ENCODE data around the gene RTCB. TPM values are rescaled to one million over a fixed set of nuclear protein-coding genes. Genes with fewer than 3 reads are reported as not detected.
A peak's percentile ranks its signal among the peaks of the same experiment; 100 is the strongest.

Gene RTCB
- total RNA-seq, 1 donor from 2014 or later = 165 TPM

DNA sequence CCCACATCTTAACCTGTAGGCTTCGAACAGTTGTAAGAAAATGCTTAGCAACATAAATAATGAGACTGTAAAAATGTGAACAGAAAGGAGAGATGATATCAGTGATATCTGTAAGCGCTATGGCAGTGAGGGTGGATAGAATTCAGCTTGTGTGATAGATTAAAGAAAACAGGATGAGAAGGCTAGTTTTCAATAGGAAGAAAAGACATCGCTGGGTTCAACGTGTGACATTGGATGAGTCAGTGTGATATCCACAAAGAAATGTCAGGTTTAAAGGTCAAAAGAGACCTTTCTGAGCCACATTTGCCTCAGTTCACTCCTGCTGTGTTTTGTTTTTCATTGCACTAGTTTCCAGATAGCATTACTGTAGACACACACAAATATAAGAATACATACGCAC, 68.1 kb downstream of the RTCB start:
- Histone ChIP-seq H3K27me3 (ENCODE audit: control insufficient read depth, insufficient read depth, low read length) (peaks cover 3% of the 10 kb centered on the region), H3K36me3 (ENCODE audit: control insufficient read depth, insufficient read depth, low read length) (no peaks in the 10 kb centered on the region), H3K4me3 (ENCODE audit: low read depth, low read length) (no peak overlapping the region)
- TF ChIP-seq, protein P1, sequence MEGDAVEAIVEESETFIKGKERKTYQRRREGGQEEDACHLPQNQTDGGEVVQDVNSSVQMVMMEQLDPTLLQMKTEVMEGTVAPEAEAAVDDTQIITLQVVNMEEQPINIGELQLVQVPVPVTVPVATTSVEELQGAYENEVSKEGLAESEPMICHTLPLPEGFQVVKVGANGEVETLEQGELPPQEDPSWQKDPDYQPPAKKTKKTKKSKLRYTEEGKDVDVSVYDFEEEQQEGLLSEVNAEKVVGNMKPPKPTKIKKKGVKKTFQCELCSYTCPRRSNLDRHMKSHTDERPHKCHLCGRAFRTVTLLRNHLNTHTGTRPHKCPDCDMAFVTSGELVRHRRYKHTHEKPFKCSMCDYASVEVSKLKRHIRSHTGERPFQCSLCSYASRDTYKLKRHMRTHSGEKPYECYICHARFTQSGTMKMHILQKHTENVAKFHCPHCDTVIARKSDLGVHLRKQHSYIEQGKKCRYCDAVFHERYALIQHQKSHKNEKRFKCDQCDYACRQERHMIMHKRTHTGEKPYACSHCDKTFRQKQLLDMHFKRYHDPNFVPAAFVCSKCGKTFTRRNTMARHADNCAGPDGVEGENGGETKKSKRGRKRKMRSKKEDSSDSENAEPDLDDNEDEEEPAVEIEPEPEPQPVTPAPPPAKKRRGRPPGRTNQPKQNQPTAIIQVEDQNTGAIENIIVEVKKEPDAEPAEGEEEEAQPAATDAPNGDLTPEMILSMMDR (IDR thresholded peaks at IDR 0.05; ENCODE audit: insufficient read depth, low read length, severe bottlenecking) = no peak
- DNase-seq (ENCODE audit: low read depth) (no peak), FAIRE-seq (no peak)

GRCh38 chr22:32342977-32343376, 69.1 kb downstream of the RTCB start:
- TF ChIP-seq, protein P1 (IDR thresholded peaks at IDR 0.05; ENCODE audit: insufficient read depth, low read length, severe bottlenecking) = no peak
- FAIRE-seq = no peak
- Histone ChIP-seq H3K36me3 (ENCODE audit: control insufficient read depth, insufficient read depth, low read length) (no peaks in the 10 kb centered on the region), H3K27me3 (ENCODE audit: control insufficient read depth, insufficient read depth, low read length) (peaks cover 3% of the 10 kb centered on the region), H3K4me3 (ENCODE audit: low read depth, low read length) (no peak overlapping the region)
- no peak for DNase-seq (ENCODE audit: low read depth)

DNA sequence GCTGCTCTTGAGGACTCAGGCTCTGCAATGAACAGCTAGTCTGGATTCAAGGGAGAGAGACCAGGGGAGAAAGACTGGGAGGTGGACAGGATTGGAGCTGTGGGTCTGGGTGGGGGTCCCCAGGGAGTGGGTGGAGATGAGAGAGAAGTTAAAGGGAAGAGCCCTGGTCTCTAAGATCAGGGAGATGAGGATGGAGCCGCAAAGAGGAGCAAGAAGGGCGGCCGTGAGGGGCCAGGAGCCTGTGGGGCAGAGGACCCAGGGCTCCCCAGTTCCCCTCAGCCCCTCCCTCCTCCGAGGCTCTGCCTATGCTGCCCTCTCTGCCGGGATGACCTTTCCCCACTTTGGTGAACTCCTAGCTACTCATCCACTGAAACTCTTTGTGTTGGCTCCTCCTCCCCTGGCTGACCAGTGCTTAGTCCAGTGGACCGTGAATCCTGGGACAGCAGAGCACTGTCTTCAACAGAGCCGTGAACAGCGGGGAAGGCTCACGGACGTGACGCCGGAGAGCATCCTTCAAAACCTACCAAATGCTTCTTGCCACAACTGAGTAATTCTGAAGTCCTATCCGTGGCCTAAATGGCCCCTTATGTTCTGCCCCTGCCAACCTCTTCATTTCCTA, 70.8 kb downstream of the RTCB start:
- no peak for DNase-seq (ENCODE audit: low read depth)
- TF ChIP-seq, protein P1 (IDR thresholded peaks at IDR 0.05; ENCODE audit: insufficient read depth, low read length, severe bottlenecking) = no peak
- H3K4me3 ChIP-seq (ENCODE audit: low read depth, low read length) = no peak overlapping the region
- no peaks in the 10 kb centered on the region for H3K36me3 ChIP-seq (ENCODE audit: control insufficient read depth, insufficient read depth, low read length)
- no peak for FAIRE-seq
- peaks cover 3% of the 10 kb centered on the region for H3K27me3 ChIP-seq (ENCODE audit: control insufficient read depth, insufficient read depth, low read length)

- H3K36me3 ChIP-seq (ENCODE audit: control insufficient read depth, insufficient read depth, low read length) = no peaks in the 10 kb centered on the region
- FAIRE-seq = no peak
- peaks cover 3% of the 10 kb centered on the region for H3K27me3 ChIP-seq (ENCODE audit: control insufficient read depth, insufficient read depth, low read length)
- TF ChIP-seq, protein P1 (IDR thresholded peaks at IDR 0.05; ENCODE audit: insufficient read depth, low read length, severe bottlenecking) = no peak
- H3K4me3 ChIP-seq (ENCODE audit: low read depth, low read length) = no peak overlapping the region
- DNase-seq (ENCODE audit: low read depth) = no peak
Observed at GRCh38 chr22:32340411-32340810, 71.6 kb downstream of the RTCB start.

DNA sequence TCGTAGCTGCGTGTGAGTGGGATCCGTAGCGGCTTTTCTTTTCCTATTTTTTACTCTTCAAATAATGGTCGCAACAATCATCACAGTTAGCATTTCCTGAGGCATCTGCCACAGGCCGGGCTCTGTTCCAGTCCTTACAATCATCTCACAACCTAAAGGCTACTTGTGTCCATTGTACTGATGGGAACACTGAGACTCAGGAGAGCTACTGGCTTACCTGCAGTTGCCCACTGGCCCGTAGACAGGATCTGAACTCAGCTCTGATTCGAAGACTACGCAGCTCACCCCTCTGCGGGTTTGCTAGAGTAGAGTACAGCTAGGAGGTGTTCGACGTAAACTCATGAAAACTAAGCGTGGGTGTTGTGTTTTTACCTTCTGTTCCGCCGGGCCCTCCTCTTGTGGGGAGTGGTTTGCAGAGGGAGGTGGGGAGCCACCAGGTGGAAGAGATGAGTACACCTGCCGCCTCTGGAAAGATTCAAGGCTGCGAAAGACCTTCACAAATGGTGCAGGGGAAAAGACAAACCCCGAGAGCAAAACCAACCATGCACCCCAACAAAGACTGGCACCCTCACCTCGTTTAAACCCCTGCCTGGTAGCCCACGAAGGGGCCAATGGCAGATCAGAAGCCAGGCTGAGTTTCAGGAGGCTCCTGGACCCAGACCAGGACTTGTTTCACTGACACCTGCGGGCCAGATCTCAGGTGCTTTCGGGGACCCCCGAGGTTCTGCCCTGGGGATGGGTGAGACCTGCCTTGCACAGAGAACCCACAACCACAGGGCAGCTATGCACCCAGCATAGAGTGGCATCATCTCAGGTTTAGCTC, 72.6 kb downstream of the RTCB start:
- FAIRE-seq (peak; percentile 89), DNase-seq (ENCODE audit: low read depth) (no peak)
- H3K27me3 ChIP-seq (ENCODE audit: control insufficient read depth, insufficient read depth, low read length) = peaks cover 3% of the 10 kb centered on the region
- H3K4me3 ChIP-seq (ENCODE audit: low read depth, low read length) = no peak overlapping the region
- no peaks in the 10 kb centered on the region for H3K36me3 ChIP-seq (ENCODE audit: control insufficient read depth, insufficient read depth, low read length)
- TF ChIP-seq, protein P1 (IDR thresholded peaks at IDR 0.05; ENCODE audit: insufficient read depth, low read length, severe bottlenecking) = no peak

Measured in bronchial epithelial cell (primary cell).